ENCODE data around the gene PRKCA.
"Not testable (repeated sequence)": the region's sequence is repeated elsewhere in the genome, so short reads cannot be mapped to it uniquely, and the experiment has no call there.

Gene PRKCA

GRCh38 chr17:66702106-66702936 is 399.9 kb downstream of the PRKCA start:
- DNase-seq: peak; percentile 48

- no peak for DNase-seq
Observed at GRCh38 chr17:66704858-66705520, 402.6 kb downstream of the PRKCA start.

GRCh38 chr17:66706851-66707450 is 404.5 kb downstream of the PRKCA start:
- DNase-seq: no peak

GRCh38 chr17:66711401-66711800 is 409.0 kb downstream of the PRKCA start:
- DNase-seq: no peak

GRCh38 chr17:66711881-66712321 is 409.5 kb downstream of the PRKCA start:
- peak; percentile 36 for DNase-seq

GRCh38 chr17:66712453-66712852 is 410.0 kb downstream of the PRKCA start:
- DNase-seq: no peak

GRCh38 chr17:66713021-66713532 is 410.7 kb downstream of the PRKCA start:
- DNase-seq: not testable (repeated sequence)

GRCh38 chr17:66713533-66714042 is 411.2 kb downstream of the PRKCA start:
- peak; percentile 76 for DNase-seq

GRCh38 chr17:66714046-66715023 is 411.9 kb downstream of the PRKCA start:
- no peak for DNase-seq

- DNase-seq: no peak
Observed at GRCh38 chr17:66715076-66715675, 412.8 kb downstream of the PRKCA start.

GRCh38 chr17:66715745-66716156 is 413.3 kb downstream of the PRKCA start:
- DNase-seq: peak; percentile 70

GRCh38 chr17:66716236-66717026 is 414.0 kb downstream of the PRKCA start:
- no peak for DNase-seq

GRCh38 chr17:66717641-66718058 is 415.2 kb downstream of the PRKCA start:
- no peak for DNase-seq

GRCh38 chr17:66720027-66720426 is 417.6 kb downstream of the PRKCA start:
- no peak for DNase-seq

- DNase-seq: no peak
Observed at GRCh38 chr17:66720567-66720966, 418.2 kb downstream of the PRKCA start.

- DNase-seq: no peak
Observed at GRCh38 chr17:66722341-66722740, 419.9 kb downstream of the PRKCA start.

GRCh38 chr17:66724581-66725341 is 422.3 kb downstream of the PRKCA start:
- DNase-seq: no peak

- not testable (repeated sequence) for DNase-seq
Observed at GRCh38 chr17:66725438-66725837, 423.0 kb downstream of the PRKCA start.

GRCh38 chr17:66725956-66726355 is 423.5 kb downstream of the PRKCA start:
- DNase-seq: no peak

- no peak for DNase-seq
Observed at GRCh38 chr17:66726371-66726770, 424.0 kb downstream of the PRKCA start.
